Transverse colon (tissue), 4 donors: ENCODE measurements around the gene HLA-B.

Source experiments
- CTCF ChIP-seq, 5 experiments: fragments of 200-600 bp in 3 of 5; fragments of 450-650 bp in 2 of 5; sonication (generic) in 3 of 5; IDR thresholded peaks; 1 replicate in 2 of 5; 2 replicates in 3 of 5; pipeline ENCODE4 v1.5.1; 2016 to 2017; ENCODE audit warnings: antibody characterized with exemption in 5 of 5, inconsistent platforms in 3 of 5, mild to moderate bottlenecking in 2 of 5, moderate library complexity in 1 of 5
- EP300 ChIP-seq: sonication (generic); formaldehyde crosslinking; IDR thresholded peaks from one replicate; pipeline ENCODE4 v1.6.1; 2017; ENCODE audit warnings: antibody characterized with exemption, low read depth
- POLR2A ChIP-seq: fragments of 450-650 bp; IDR thresholded peaks from one replicate; pipeline ENCODE4 v1.6.1; 2016; ENCODE audit warnings: antibody characterized with exemption, mild to moderate bottlenecking, moderate library complexity
- POLR2AphosphoS5 ChIP-seq, 3 donors: sonication (generic); formaldehyde crosslinking; IDR thresholded peaks; one replicate each; pipeline ENCODE4 v1.6.1; 2016; ENCODE audit warnings: antibody characterized with exemption in 3 of 3

GRCh38 chr6:31304683-31305082 is 52.3 kb downstream of the HLA-B start:
- TF ChIP-seq POLR2A (no peak), EP300 (no peak), CTCF (IDR thresholded peaks at IDR 0.05) (no peak), POLR2AphosphoS5 (IDR thresholded peaks at IDR 0.05) (no peak)
